GM18873 (cell line): ENCODE measurements around the gene IL18R1.

ENCODE experiments used
- ATAC-seq: cut with Tn5 transposase; IDR thresholded peaks from one replicate; pipeline ENCODE4 v1.9.1; 2021; ENCODE audit warnings: mild to moderate bottlenecking, moderate library complexity, moderate number of reproducible peaks; ENCODE audit not compliant: unreplicated experiment, low FRiP score

The IL18R1 gene

GRCh38 chr2:102427249-102427648 lies 71.7 kb downstream of the IL18R1 start:
- no peak for ATAC-seq

DNA sequence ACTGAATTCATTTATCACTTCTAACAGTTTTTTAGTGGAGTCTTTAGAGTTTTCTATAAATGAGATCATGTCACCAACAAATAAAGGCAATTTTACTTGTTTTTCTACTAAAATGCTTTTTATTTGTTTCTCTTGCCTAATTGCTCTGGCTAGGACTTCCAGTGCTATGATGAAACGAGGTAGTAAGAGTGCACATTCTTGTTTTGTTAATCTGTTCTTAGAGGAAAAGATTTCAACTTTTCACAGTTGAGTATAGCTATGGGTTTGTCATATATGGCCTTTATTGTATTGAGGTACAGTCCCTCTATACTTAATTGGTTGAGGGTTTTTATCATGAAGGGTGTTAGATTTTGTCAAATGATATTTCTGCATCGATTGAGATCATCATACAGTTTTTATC lies 73.0 kb downstream of the IL18R1 start:
- no peak for ATAC-seq

- no peak for ATAC-seq
Observed at GRCh38 chr2:102432386-102432785, 76.8 kb downstream of the IL18R1 start.

DNA sequence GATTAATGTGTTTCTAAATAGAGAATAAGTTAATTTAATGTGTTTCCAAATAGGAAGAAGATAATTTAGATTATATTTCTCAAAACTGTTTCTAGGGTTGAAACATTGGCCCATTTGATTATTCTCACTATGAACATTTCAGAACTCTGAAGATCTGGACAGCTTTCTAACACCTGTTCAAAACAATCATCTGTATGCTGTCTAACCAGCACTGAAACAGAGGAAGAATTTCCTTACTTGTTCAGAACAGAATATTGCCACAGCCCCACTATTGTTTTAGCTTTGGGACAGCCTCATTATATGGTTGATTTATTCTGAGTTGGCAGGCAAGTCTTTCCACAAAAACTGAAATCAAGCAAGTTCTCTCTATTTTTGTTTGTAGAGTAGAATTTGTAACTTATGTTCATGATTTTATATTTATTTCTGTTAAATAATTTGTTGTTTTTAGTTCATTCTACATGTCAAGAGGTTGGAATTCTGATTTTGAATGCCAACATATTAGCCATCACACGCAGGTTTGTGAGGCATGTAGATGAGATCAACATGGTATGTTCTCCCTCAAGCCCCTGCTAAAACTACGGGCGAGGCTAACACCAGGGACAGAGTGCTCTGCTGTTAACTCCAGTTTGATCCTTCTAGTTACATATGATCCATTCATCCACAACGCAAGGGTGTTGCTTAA lies 78.5 kb downstream of the IL18R1 start:
- ATAC-seq = no peak

- ATAC-seq = no peak
Observed at GRCh38 chr2:102434655-102435381, 79.2 kb downstream of the IL18R1 start.

- ATAC-seq = no peak
Observed at GRCh38 chr2:102435741-102436140, 80.1 kb downstream of the IL18R1 start.

GRCh38 chr2:102436323-102436722 lies 80.7 kb downstream of the IL18R1 start:
- ATAC-seq = no peak

DNA sequence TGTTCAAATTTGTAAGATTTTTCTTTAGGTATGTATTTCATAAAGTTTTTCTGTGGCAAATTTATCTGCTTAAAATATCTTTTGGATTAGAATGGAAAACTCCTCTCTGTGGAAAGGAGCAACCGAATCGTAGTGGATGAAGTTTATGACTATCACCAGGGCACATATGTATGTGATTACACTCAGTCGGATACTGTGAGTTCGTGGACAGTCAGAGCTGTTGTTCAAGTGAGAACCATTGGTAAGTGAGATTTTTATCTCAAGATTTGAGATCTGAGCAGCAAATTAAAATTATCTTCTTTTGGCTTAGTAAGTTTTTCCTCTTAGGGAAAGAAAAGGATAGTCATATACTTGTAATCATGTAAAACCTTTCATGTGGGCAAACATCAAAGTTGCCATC lies 81.5 kb downstream of the IL18R1 start:
- ATAC-seq = no peak

DNA sequence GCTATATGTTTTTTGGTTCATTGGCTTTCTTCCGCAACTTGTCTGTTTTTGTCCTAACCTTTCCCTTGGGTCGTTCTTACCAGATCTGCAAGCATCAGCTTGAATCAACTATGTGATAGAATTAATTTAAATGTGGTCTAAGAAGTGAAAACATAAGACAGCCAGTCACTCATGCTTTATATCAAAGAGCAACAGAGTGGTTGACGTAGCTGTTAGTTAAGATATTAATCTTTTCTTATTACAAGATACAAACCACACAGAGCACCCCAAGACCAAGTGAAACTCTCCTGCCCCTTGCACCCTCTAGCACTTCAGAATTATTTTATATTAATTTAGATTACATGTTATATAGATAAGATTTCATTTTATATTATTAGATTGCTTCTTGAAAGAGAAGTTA lies 82.5 kb downstream of the IL18R1 start:
- ATAC-seq = no peak

DNA sequence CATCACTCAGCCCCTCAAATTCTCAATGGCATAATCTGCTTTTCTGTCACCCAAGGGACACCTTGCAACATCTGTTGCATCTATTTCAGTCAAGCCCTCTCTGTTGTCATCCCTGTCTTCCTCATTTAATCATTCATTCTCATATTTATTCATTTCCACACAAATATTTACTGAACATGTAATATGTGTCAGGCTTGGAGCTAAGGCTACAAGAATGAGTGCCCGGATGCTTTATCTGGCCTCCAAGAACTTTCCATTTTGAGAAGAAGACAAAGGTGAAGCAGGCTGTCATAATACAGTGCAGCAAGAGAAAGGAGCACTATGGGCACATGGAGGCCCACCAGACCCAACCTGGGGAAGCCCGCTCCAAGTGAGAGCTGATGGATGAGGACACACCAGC lies 83.0 kb downstream of the IL18R1 start:
- ATAC-seq = no peak

- no peak for ATAC-seq
Observed at GRCh38 chr2:102439065-102439695, 83.6 kb downstream of the IL18R1 start.

GRCh38 chr2:102442967-102443828 lies 87.6 kb downstream of the IL18R1 start:
- no peak for ATAC-seq

GRCh38 chr2:102444233-102444632 lies 88.6 kb downstream of the IL18R1 start:
- ATAC-seq = no peak

GRCh38 chr2:102446936-102447335 lies 91.3 kb downstream of the IL18R1 start:
- no peak for ATAC-seq
